ENCODE measurements around the gene FAM228B. TPM values are rescaled to one million over a fixed set of nuclear protein-coding genes. Genes with fewer than 3 reads are reported as not detected.

Gene FAM228B
- total and polyA plus RNA-seq, 9 of the 15 experiments (the other 6 are each of a cell fraction or from before 2014, with no cell fraction given) = 1.1 to 3.7 (median 2.6) TPM

DNA sequence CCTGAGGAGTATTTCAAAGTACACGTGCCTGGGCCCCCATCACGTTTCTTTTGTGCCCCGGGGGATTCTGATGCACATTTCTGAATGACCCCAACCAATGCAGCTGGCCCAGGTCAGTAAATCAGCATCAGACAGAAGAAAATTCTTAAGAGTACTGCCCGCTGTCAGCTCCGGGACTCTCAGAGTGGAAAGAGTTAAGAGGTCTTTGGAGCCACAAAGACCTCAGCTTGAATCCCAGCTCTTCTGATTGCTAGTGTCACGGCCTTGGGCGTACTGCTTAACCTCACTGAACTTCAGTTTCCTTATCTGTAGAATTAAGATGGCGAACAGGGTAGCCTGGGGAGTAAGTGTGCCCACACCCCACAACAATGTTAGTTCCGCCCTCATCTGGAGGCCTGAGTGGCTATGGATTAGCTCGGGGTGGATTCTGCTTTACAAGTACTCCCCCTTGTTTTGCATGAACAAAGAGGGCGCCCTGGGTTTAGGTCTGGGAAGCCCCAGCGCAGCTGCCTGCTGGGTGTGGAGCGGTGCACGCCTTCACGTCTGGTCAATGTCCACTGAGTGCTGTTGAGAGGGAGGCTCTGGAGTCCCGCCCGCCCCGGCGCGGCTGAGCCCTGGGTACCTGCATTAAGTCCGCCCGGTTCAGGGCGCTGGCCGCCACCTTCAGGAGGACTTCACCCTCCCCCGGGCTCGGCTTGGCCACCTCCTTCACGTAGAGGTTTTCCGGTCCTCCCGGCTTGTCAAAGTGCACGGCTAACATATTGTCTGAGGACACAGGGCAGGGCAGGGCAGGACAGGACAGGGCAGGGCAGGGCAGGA lies 39.5 kb upstream of the FAM228B start (continued):
- TF ChIP-seq, protein P1, sequence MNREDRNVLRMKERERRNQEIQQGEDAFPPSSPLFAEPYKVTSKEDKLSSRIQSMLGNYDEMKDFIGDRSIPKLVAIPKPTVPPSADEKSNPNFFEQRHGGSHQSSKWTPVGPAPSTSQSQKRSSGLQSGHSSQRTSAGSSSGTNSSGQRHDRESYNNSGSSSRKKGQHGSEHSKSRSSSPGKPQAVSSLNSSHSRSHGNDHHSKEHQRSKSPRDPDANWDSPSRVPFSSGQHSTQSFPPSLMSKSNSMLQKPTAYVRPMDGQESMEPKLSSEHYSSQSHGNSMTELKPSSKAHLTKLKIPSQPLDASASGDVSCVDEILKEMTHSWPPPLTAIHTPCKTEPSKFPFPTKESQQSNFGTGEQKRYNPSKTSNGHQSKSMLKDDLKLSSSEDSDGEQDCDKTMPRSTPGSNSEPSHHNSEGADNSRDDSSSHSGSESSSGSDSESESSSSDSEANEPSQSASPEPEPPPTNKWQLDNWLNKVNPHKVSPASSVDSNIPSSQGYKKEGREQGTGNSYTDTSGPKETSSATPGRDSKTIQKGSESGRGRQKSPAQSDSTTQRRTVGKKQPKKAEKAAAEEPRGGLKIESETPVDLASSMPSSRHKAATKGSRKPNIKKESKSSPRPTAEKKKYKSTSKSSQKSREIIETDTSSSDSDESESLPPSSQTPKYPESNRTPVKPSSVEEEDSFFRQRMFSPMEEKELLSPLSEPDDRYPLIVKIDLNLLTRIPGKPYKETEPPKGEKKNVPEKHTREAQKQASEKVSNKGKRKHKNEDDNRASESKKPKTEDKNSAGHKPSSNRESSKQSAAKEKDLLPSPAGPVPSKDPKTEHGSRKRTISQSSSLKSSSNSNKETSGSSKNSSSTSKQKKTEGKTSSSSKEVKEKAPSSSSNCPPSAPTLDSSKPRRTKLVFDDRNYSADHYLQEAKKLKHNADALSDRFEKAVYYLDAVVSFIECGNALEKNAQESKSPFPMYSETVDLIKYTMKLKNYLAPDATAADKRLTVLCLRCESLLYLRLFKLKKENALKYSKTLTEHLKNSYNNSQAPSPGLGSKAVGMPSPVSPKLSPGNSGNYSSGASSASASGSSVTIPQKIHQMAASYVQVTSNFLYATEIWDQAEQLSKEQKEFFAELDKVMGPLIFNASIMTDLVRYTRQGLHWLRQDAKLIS (CRISPR knock-in tag; IDR thresholded peaks at IDR 0.05) = 0 out of 2 replicates have a peak, but pooled peaks have one; percentile 97
- TF ChIP-seq LEF1 (IDR thresholded peaks at IDR 0.05) = no peak
- TF ChIP-seq ZNF785 (CRISPR knock-in tag; IDR thresholded peaks at IDR 0.05) = no peak
- TF ChIP-seq ELF1 (tag; IDR thresholded peaks at IDR 0.05) = peak; percentile 37; the same call in 1 of the 2 replicates
- TF ChIP-seq, protein P2, sequence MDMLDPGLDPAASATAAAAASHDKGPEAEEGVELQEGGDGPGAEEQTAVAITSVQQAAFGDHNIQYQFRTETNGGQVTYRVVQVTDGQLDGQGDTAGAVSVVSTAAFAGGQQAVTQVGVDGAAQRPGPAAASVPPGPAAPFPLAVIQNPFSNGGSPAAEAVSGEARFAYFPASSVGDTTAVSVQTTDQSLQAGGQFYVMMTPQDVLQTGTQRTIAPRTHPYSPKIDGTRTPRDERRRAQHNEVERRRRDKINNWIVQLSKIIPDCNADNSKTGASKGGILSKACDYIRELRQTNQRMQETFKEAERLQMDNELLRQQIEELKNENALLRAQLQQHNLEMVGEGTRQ (CRISPR knock-in tag; IDR thresholded peaks at IDR 0.05) = no peak
- TF ChIP-seq CTCF (IDR thresholded peaks at IDR 0.05 in 2 of 3, conservative IDR thresholded peaks at IDR 0.05 in 1 of 3; ENCODE audit: insufficient read depth in 2 of 3, low read depth in 1 of 3, low read length in 3 of 3) = peak in 2 of 3 experiments; percentile 9 to 19; a peak in 2 of 6 replicates
- peak; percentile 67 for TF ChIP-seq CBFA2T3 (IDR thresholded peaks at IDR 0.05)
- no peak for TF ChIP-seq SNRNP70 (optimal IDR thresholded peaks at IDR 0.05; ENCODE audit: low read depth, low read length)
- no peak for TF ChIP-seq SMARCB1 (IDR thresholded peaks at IDR 0.05; ENCODE audit: insufficient read length, low read depth)
- TF ChIP-seq RHOXF2B (CRISPR knock-in tag; conservative IDR thresholded peaks at IDR 0.05) = no peak
- TF ChIP-seq, protein P3, sequence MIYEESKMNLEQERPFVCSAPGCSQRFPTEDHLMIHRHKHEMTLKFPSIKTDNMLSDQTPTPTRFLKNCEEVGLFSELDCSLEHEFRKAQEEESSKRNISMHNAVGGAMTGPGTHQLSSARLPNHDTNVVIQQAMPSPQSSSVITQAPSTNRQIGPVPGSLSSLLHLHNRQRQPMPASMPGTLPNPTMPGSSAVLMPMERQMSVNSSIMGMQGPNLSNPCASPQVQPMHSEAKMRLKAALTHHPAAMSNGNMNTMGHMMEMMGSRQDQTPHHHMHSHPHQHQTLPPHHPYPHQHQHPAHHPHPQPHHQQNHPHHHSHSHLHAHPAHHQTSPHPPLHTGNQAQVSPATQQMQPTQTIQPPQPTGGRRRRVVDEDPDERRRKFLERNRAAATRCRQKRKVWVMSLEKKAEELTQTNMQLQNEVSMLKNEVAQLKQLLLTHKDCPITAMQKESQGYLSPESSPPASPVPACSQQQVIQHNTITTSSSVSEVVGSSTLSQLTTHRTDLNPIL (CRISPR knock-in tag; IDR thresholded peaks at IDR 0.05) = no peak
- TF ChIP-seq, protein P4, sequence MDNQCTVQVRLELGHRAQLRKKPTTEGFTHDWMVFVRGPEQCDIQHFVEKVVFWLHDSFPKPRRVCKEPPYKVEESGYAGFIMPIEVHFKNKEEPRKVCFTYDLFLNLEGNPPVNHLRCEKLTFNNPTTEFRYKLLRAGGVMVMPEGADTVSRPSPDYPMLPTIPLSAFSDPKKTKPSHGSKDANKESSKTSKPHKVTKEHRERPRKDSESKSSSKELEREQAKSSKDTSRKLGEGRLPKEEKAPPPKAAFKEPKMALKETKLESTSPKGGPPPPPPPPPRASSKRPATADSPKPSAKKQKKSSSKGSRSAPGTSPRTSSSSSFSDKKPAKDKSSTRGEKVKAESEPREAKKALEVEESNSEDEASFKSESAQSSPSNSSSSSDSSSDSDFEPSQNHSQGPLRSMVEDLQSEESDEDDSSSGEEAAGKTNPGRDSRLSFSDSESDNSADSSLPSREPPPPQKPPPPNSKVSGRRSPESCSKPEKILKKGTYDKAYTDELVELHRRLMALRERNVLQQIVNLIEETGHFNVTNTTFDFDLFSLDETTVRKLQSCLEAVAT (IDR thresholded peaks at IDR 0.05) = no peak
- TF ChIP-seq FOXJ3 (CRISPR knock-in tag; IDR thresholded peaks at IDR 0.05) = no peak
- no peak for TF ChIP-seq GTF2A2 (tag; IDR thresholded peaks at IDR 0.05)
- no peak for TF ChIP-seq MED1 (CRISPR knock-in tag; IDR thresholded peaks at IDR 0.05; ENCODE audit: borderline replicate concordance)
- no peak for TF ChIP-seq ZNF668 (CRISPR knock-in tag; IDR thresholded peaks at IDR 0.05)
